ENCODE data around the gene IVD.

GRCh38 chr15:40360015-40360414, 45.6 kb upstream of the IVD start:
- TF ChIP-seq CTCF (conservative IDR thresholded peaks at IDR 0.05) = no peak
- no peak for TF ChIP-seq ZFX (IDR thresholded peaks at IDR 0.05)
